ENCODE results near the gene FAM3A.

Gene FAM3A

DNA sequence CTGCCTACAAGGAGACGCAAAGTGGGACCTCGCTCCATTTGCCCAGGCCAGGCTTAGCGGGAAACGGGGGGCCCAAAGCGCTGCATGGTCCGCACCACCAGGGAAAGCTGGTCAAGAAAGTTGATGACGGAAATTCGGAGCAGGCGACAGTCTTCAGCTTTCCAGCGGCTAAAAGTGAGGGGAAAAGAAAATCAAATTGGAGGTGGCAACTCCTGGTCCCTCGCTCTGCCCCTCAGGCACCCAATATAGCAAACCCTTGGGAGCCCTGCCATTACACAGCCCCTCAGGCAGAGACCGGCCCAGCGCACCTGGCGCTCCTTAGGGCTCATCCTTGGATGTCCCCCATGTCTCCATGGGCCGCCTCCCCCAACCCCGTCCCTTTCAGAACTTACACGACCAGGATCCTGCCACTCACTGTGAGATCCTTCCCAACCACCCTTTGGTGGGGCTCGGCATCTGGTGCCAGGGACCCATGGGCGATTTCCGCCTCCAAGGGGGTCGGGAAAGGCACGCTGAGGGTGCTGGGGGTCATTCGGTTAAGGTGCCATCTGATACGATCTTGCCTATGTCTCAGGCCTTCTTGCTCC is 38.0 kb downstream of the FAM3A start:
- DNase-seq (no peak), ATAC-seq (ENCODE audit: insufficient read depth, low read depth) (no peak)
- Histone ChIP-seq H3K36me3 (ENCODE audit: insufficient read depth, low read length) (no peaks in the 10 kb centered on the region), H3K4me1 (ENCODE audit: insufficient read depth, low read length) (peaks cover 27% of the 10 kb centered on the region), H3K4me2 (ENCODE audit: insufficient read depth, low read length) (peak overlapping the region; percentile 95), H3K27me3 (ENCODE audit: insufficient read depth, low read length, poor library complexity) (no peaks in the 10 kb centered on the region), H3K27ac (ENCODE audit: low read length) (peak overlapping the region; percentile 93; the same call in 1 of the 2 replicates), H3K4me3 (ENCODE audit: low read depth in 1 of 2, low read length in 2 of 2) (peak overlapping the region; percentile 39 to 73; a peak in 3 of 4 replicates), H3K9ac (ENCODE audit: low read depth, low read length) (peak overlapping the region; percentile 80), H4K20me1 (ENCODE audit: insufficient read depth, low read length) (no peaks in the 10 kb centered on the region), H2AFZ (ENCODE audit: low read depth, low read length) (no peak overlapping the region; the same call in 1 of the 2 replicates), H3K79me2 (ENCODE audit: insufficient read depth, low read length) (peaks cover 6% of the 10 kb centered on the region), H3K9me3 (ENCODE audit: insufficient read depth, low read length, severe bottlenecking) (no peaks in the 10 kb centered on the region)
- TF ChIP-seq, protein P1, sequence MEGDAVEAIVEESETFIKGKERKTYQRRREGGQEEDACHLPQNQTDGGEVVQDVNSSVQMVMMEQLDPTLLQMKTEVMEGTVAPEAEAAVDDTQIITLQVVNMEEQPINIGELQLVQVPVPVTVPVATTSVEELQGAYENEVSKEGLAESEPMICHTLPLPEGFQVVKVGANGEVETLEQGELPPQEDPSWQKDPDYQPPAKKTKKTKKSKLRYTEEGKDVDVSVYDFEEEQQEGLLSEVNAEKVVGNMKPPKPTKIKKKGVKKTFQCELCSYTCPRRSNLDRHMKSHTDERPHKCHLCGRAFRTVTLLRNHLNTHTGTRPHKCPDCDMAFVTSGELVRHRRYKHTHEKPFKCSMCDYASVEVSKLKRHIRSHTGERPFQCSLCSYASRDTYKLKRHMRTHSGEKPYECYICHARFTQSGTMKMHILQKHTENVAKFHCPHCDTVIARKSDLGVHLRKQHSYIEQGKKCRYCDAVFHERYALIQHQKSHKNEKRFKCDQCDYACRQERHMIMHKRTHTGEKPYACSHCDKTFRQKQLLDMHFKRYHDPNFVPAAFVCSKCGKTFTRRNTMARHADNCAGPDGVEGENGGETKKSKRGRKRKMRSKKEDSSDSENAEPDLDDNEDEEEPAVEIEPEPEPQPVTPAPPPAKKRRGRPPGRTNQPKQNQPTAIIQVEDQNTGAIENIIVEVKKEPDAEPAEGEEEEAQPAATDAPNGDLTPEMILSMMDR (IDR thresholded peaks at IDR 0.05; ENCODE audit: borderline replicate concordance, extremely low read depth, low read length, poor library complexity, severe bottlenecking), result no peak
- no peak for TF ChIP-seq EZH2 (IDR thresholded peaks at IDR 0.05; ENCODE audit: borderline replicate concordance, low read depth, low read length, severe bottlenecking)

DNA sequence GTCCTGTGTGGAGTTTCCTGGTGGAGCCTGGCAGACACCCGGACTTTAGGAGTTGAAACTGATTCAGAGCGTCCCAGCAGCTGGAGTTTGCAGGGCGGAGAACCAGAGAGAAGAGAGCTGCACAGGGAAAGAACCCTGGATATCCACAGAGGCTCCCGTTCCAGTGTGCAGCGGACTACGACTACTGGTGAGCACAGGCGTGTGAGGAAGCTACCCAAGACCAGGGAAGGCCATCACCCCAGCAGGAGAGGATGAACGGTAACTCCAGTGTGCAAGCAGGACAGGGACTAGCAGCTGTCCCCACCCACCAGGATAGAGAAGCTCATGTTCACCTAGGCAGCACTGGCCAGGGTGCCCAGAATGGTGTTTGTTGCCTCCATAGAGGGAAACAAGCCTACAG is 39.2 kb downstream of the FAM3A start:
- Histone ChIP-seq H3K27ac (ENCODE audit: low read length) (no peak overlapping the region), H3K4me3 (ENCODE audit: low read depth in 1 of 2, low read length in 2 of 2) (no peak overlapping the region), H3K36me3 (ENCODE audit: insufficient read depth, low read length) (peaks cover under 1% of the 10 kb centered on the region; the same call in 1 of the 2 replicates), H3K9ac (ENCODE audit: low read depth, low read length) (no peak overlapping the region), H3K4me2 (ENCODE audit: insufficient read depth, low read length) (no peak overlapping the region), H3K27me3 (ENCODE audit: insufficient read depth, low read length, poor library complexity) (no peaks in the 10 kb centered on the region), H2AFZ (ENCODE audit: low read depth, low read length) (no peak overlapping the region), H3K4me1 (ENCODE audit: insufficient read depth, low read length) (peaks cover 27% of the 10 kb centered on the region), H3K9me3 (ENCODE audit: insufficient read depth, low read length, severe bottlenecking) (no peaks in the 10 kb centered on the region), H3K79me2 (ENCODE audit: insufficient read depth, low read length) (peaks cover 6% of the 10 kb centered on the region), H4K20me1 (ENCODE audit: insufficient read depth, low read length) (no peaks in the 10 kb centered on the region)
- DNase-seq (no peak), ATAC-seq (ENCODE audit: insufficient read depth, low read depth) (no peak)
- TF ChIP-seq, protein P1 (IDR thresholded peaks at IDR 0.05; ENCODE audit: borderline replicate concordance, extremely low read depth, low read length, poor library complexity, severe bottlenecking), result no peak
- TF ChIP-seq EZH2 (IDR thresholded peaks at IDR 0.05; ENCODE audit: borderline replicate concordance, low read depth, low read length, severe bottlenecking), result no peak

DNA sequence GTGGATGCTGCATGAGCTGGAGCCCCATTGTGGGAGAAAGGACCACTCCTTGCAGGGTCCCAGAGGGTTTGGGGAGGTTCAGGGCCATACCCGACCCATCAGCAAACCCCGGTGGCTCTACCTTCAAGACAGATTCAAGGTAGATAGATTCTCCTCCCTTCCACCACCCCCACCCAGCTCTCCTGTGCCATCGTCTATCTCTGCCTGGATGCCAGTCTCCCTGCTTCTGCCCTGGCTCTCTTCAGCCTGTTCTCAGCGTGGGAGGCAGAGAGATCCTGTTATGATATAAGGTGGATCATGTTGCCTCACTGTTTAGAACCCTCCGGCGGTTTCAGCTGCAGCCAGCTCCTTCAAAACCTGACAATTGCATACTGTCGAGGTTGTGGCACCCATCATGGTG is 42.3 kb downstream of the FAM3A start:
- ATAC-seq (ENCODE audit: insufficient read depth, low read depth), result no peak
- H4K20me1 ChIP-seq (ENCODE audit: insufficient read depth, low read length), result no peaks in the 10 kb centered on the region
- peaks cover 6% of the 10 kb centered on the region for H3K79me2 ChIP-seq (ENCODE audit: insufficient read depth, low read length)
- no peaks in the 10 kb centered on the region for H3K9me3 ChIP-seq (ENCODE audit: insufficient read depth, low read length, severe bottlenecking)
- TF ChIP-seq, protein P1 (IDR thresholded peaks at IDR 0.05; ENCODE audit: borderline replicate concordance, extremely low read depth, low read length, poor library complexity, severe bottlenecking), result no peak
- no peak for TF ChIP-seq EZH2 (IDR thresholded peaks at IDR 0.05; ENCODE audit: borderline replicate concordance, low read depth, low read length, severe bottlenecking)
- peaks cover 18% of the 10 kb centered on the region for H3K4me1 ChIP-seq (ENCODE audit: insufficient read depth, low read length)
- no peak overlapping the region for H3K4me3 ChIP-seq (ENCODE audit: low read depth in 1 of 2, low read length in 2 of 2)
- H3K27ac ChIP-seq (ENCODE audit: low read length), result no peak overlapping the region
- H2AFZ ChIP-seq (ENCODE audit: low read depth, low read length), result no peak overlapping the region
- H3K9ac ChIP-seq (ENCODE audit: low read depth, low read length), result no peak overlapping the region
- H3K4me2 ChIP-seq (ENCODE audit: insufficient read depth, low read length), result no peak overlapping the region
- no peaks in the 10 kb centered on the region for H3K27me3 ChIP-seq (ENCODE audit: insufficient read depth, low read length, poor library complexity)
- peaks cover 32% of the 10 kb centered on the region for H3K36me3 ChIP-seq (ENCODE audit: insufficient read depth, low read length)
- DNase-seq, result no peak

All from DND-41 (cell line).